Esophagus muscularis mucosa (tissue), 4 donors: ENCODE measurements around the gene MYO1D. TPM values are rescaled to one million over a fixed set of nuclear protein-coding genes. Genes with fewer than 3 reads are reported as not detected.

Source experiments
- DNase-seq: peaks from one replicate; pipeline ENCODE4 v3.0.0-alpha.2; 2017; ENCODE audit errors: extremely low spot score
- H3K27ac ChIP-seq, 4 donors: fragments of 200-600 bp; sonication (generic); replicated peaks in 1 of 4; 1 replicate in 3 of 4; 2 replicates in 1 of 4; pipeline ENCODE4 v1.5.1; 2016 to 2019; ENCODE audit warnings: mild to moderate bottlenecking in 1 of 4
- H3K27me3 ChIP-seq, 4 donors: fragments of 200-600 bp; sonication (generic); one replicate each; pipeline versions ENCODE4 v1.5.1 to v1.6.0; 2016 to 2019
- H3K36me3 ChIP-seq, 4 donors: fragments of 200-600 bp; sonication (generic); one replicate each; pipeline ENCODE4 v1.5.1; 2016 to 2019
- H3K4me1 ChIP-seq, 4 donors: fragments of 200-600 bp; sonication (generic); one replicate each; pipeline ENCODE4 v1.5.1; 2016 to 2019
- H3K4me3 ChIP-seq, 4 donors: fragments of 200-600 bp; sonication (generic); 1 replicate in 2 of 4; 2 replicates in 2 of 4; pipeline ENCODE4 v1.5.1; 2016 to 2019; ENCODE audit warnings: mild to moderate bottlenecking in 4 of 4, moderate library complexity in 1 of 4
- H3K9me3 ChIP-seq, 4 donors: fragments of 200-600 bp; sonication (generic); 1 replicate in 3 of 4; 2 replicates in 1 of 4; pipeline ENCODE4 v1.5.1; 2016 to 2019
- EP300 ChIP-seq: sonication (generic); formaldehyde crosslinking; IDR thresholded peaks from one replicate; pipeline ENCODE4 v1.6.1; 2017; ENCODE audit warnings: antibody characterized with exemption
- POLR2A ChIP-seq: fragments of 450-650 bp; IDR thresholded peaks from one replicate; pipeline ENCODE4 v1.6.1; 2017; ENCODE audit warnings: antibody characterized with exemption, moderate library complexity, mild to moderate bottlenecking, low read depth
- POLR2AphosphoS5 ChIP-seq, 2 donors: sonication (generic); formaldehyde crosslinking; IDR thresholded peaks; one replicate each; pipeline ENCODE4 v1.6.1; 2017; ENCODE audit warnings: antibody characterized with exemption in 2 of 2
- WGBS: methylation state at CpG from one replicate; pipeline ENCODE4 v1.1.5; 2018; 5-methylcytosine and 5-hydroxymethylcytosine counted together
- intact Hi-C: fragments of 100-400 bp; cut with DNase I; formaldehyde crosslinking; loops from one replicate; pipeline ENCODE4 v1.15.1; 2023
- total RNA-seq, 4 donors: library from RNA; depleted of rRNA; stranded (reverse); fragments of >200 nt; gene quantifications; one replicate each; pipeline versions ENCODE4 v1.1.0 to v1.2.1, GENCODE V29; 2016
- TF ChIP-seq, protein P1 (sequence below), 3 experiments: fragments of 200-600 bp in 2 of 3; fragments of 450-650 bp in 1 of 3; sonication (generic) in 2 of 3; IDR thresholded peaks; one replicate each; pipeline ENCODE4 v1.5.1; 2017 to 2019; ENCODE audit warnings: antibody characterized with exemption in 3 of 3, mild to moderate bottlenecking in 2 of 3, moderate library complexity in 1 of 3

MYO1D gene
- total RNA-seq, 4 donors from 2014 or later, result 27.3 to 30.3 (median 29.0) TPM

DNA sequence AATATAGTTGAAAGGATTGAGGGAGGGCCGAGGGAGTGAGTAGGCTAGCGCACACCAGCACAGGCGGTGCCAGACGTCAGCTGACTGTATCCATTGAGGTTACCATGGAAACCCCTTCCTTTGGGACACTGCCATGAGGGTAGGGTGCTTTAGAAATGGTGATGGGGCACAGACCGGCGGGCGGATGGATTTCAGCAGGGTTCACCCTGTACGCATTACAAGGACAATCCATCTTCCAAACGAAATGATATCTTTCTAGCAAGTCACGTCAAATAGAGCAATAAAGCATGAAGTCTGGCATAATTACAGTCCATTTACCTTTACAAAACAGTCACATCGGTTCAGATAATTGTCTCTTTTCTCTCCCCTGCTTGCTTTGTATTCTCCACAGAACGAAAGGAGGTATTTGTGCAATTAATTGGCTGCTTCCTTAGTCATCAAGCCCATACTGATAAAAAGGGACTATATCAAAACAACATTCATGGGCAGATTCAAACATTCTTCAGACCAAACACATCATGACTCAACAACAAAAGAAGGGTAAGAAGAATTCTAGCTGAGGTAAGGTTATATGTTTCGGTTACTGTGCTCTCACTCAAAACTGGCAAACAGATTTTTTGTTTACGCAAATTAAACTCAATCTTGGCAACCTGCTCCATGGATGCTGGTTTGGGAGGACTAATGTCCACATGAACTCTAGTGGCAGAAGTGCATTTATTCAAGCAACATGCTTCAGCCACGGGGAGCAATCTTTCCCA, 249.5 kb downstream of the MYO1D start:
- H3K4me3 ChIP-seq, result no peak overlapping the region
- no peak overlapping the region for H3K27ac ChIP-seq
- H3K4me1 ChIP-seq, result no peaks in the 10 kb centered on the region
- intact Hi-C loops, result no loop called here
- 65% methylated on average over 15 of the region's 15 CpGs for WGBS
- H3K36me3 ChIP-seq, result no peaks in the 10 kb centered on the region
- DNase-seq, result no peak
- H3K9me3 ChIP-seq, result no peaks in the 10 kb centered on the region
- TF ChIP-seq POLR2AphosphoS5 (IDR thresholded peaks at IDR 0.05), result no peak
- TF ChIP-seq, protein P1, sequence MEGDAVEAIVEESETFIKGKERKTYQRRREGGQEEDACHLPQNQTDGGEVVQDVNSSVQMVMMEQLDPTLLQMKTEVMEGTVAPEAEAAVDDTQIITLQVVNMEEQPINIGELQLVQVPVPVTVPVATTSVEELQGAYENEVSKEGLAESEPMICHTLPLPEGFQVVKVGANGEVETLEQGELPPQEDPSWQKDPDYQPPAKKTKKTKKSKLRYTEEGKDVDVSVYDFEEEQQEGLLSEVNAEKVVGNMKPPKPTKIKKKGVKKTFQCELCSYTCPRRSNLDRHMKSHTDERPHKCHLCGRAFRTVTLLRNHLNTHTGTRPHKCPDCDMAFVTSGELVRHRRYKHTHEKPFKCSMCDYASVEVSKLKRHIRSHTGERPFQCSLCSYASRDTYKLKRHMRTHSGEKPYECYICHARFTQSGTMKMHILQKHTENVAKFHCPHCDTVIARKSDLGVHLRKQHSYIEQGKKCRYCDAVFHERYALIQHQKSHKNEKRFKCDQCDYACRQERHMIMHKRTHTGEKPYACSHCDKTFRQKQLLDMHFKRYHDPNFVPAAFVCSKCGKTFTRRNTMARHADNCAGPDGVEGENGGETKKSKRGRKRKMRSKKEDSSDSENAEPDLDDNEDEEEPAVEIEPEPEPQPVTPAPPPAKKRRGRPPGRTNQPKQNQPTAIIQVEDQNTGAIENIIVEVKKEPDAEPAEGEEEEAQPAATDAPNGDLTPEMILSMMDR (IDR thresholded peaks at IDR 0.05), result no peak
- TF ChIP-seq EP300, result no peak
- TF ChIP-seq POLR2A, result no peak
- no peaks in the 10 kb centered on the region for H3K27me3 ChIP-seq

DNA sequence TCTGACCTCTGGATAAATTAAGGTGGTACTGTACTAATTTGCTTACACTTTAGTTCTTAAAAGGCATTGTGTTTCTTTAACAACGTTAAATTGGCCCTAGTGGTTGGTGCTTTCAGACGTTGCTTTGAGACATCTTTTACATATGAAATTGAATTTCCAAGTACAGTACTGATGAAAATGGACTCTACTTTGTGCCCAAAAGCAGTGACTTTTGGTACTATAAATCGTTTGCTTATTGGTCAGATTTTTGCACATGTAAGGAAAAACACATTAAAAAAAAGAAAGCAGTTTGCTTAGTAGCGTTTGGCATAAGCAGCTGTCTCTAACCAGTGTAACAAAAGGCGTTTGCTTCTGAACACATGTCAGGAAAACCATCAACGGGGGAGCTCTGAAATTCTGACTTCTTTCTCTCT, 250.5 kb downstream of the MYO1D start:
- H3K27me3 ChIP-seq, result no peaks in the 10 kb centered on the region
- intact Hi-C loops, result no loop called here
- no peak for DNase-seq
- H3K27ac ChIP-seq, result no peak overlapping the region
- no peaks in the 10 kb centered on the region for H3K36me3 ChIP-seq
- no peaks in the 10 kb centered on the region for H3K4me1 ChIP-seq
- WGBS, result 32% methylated on average over 6 of the region's 6 CpGs
- no peak overlapping the region for H3K4me3 ChIP-seq
- TF ChIP-seq POLR2AphosphoS5 (IDR thresholded peaks at IDR 0.05) (no peak), POLR2A (no peak), EP300 (no peak)
- TF ChIP-seq, protein P1 (IDR thresholded peaks at IDR 0.05), result no peak
- H3K9me3 ChIP-seq, result no peaks in the 10 kb centered on the region

DNA sequence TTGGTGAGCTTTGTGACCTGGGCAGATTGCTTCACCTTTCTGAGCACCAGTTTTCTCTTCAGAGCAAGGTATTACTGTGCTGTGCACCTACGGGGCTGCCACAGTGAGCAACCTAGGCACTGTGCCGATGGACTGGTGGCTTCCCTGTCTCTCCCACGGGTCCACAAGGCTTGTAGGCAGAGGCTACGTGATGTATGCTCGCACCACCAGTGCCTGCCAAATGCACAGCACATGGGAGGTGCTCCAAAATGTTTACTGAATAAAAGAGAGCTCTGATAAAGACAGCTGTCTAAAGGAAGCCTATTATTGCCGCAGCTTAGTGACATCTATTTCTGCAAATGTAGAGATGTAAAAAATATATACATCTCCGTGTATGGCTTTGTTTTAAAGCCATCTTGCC, 251.0 kb downstream of the MYO1D start:
- DNase-seq, result no peak
- no peaks in the 10 kb centered on the region for H3K9me3 ChIP-seq
- no peaks in the 10 kb centered on the region for H3K4me1 ChIP-seq
- intact Hi-C loops, result no loop called here
- no peaks in the 10 kb centered on the region for H3K27me3 ChIP-seq
- H3K36me3 ChIP-seq, result no peaks in the 10 kb centered on the region
- no peak overlapping the region for H3K27ac ChIP-seq
- H3K4me3 ChIP-seq, result no peak overlapping the region
- TF ChIP-seq POLR2A (no peak), POLR2AphosphoS5 (IDR thresholded peaks at IDR 0.05) (no peak), EP300 (no peak)
- TF ChIP-seq, protein P1 (IDR thresholded peaks at IDR 0.05), result no peak
- 39% methylated on average over 7 of the region's 7 CpGs for WGBS

DNA sequence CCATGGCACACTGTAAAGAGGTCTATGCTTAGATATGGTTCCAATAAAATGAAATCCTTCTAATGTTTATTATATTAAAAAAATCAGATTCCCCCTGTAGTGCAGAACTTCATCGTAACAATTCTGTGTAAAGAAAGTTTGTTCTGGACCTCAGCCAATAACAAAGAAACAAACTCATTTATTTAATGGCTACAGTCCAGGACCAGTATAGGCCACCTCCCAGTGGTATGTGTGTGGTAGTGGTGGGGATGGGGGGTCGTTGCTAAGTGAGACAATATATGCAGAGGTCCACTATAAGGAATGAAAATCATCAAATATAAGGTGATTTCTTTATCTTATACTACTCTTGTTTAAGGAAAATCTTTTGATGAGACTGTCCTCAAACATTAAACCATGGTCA, 253.7 kb downstream of the MYO1D start:
- H3K9me3 ChIP-seq, result no peaks in the 10 kb centered on the region
- intact Hi-C loops, result no loop called here
- 62% methylated on average over 2 of the region's 2 CpGs for WGBS
- H3K4me1 ChIP-seq, result no peaks in the 10 kb centered on the region
- DNase-seq, result no peak
- H3K36me3 ChIP-seq, result no peaks in the 10 kb centered on the region
- no peaks in the 10 kb centered on the region for H3K27me3 ChIP-seq
- no peak overlapping the region for H3K27ac ChIP-seq
- no peak overlapping the region for H3K4me3 ChIP-seq
- no peak for TF ChIP-seq POLR2AphosphoS5 (IDR thresholded peaks at IDR 0.05)

DNA sequence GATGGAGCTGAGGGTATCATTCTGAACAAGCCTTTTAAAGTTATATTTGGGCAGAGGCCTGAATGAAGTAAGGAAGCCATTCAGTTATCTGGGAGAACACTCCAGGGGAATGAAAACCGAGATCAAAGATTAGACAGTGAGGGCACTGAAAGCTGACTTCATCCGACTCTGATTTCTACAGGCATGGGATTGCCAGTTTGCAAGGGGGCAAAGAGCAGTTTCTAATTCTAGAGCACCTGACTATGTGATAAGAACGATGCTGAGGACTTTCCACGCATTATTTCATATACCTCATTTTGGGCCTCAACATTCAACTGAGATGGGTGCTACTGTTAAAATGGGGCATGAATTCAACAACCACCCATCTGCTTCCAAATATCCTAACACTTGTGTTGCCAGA, 254.4 kb downstream of the MYO1D start:
- DNase-seq, result no peak
- Histone ChIP-seq H3K27me3 (no peaks in the 10 kb centered on the region), H3K4me1 (no peaks in the 10 kb centered on the region), H3K27ac (no peak overlapping the region), H3K9me3 (no peaks in the 10 kb centered on the region), H3K4me3 (no peak overlapping the region), H3K36me3 (no peaks in the 10 kb centered on the region)
- TF ChIP-seq POLR2A (no peak), EP300 (no peak), POLR2AphosphoS5 (IDR thresholded peaks at IDR 0.05) (no peak)
- TF ChIP-seq, protein P1 (IDR thresholded peaks at IDR 0.05), result no peak
- intact Hi-C loops, result no loop called here
- WGBS, result 94% methylated on average over 4 of the region's 4 CpGs
